ENCODE data around the gene SPATA17.
A peak's percentile ranks its signal among the peaks of the same experiment; 100 is the strongest.
"Not testable (repeated sequence)": the region's sequence is repeated elsewhere in the genome, so short reads cannot be mapped to it uniquely, and the experiment has no call there.

SPATA17 gene, protein sequence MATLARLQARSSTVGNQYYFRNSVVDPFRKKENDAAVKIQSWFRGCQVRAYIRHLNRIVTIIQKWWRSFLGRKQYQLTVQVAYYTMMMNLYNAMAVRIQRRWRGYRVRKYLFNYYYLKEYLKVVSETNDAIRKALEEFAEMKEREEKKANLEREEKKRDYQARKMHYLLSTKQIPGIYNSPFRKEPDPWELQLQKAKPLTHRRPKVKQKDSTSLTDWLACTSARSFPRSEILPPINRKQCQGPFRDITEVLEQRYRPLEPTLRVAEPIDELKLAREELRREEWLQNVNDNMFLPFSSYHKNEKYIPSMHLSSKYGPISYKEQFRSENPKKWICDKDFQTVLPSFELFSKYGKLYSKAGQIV

DNA sequence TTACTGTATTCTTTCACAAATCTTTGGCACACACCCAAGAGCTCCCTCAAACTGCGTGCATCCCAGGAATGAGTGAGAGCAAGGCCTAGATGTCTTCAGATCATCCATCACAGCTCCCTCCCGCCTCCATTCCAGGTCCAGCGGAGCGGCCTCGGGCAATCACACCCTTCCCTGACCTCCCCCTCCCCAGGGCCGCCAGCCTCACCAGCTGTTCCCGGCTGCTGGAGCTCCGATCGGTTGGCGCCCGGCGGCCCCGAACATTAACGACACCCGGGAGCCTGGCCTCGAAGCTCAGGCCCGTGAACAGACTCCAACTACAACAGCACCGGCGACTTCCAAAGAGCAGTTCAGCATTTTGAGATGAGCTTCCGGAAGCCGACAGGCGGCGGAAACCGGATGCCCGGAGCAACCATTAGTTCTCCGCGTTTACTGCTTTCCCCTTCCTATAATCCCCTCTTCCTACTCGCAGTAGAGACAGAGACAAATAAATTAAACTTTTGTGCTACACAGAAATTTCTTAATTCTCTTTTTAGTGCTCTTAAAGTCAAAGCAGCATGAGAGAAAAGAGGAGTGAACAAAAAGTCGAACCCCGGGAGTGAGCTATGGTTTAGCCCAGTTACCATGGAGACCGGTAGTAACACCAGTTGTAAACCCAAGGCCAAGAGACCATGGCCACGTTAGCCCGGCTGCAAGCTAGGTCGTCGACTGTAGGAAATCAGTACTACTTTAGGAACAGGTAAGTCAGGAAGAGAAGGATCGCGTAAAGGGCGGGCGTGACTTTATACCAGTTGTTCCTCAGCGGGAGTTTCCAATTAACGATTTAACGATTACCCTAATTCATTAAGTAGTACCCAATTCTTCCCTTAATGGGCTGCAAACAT, at the start of gene SPATA17, which contains the start of gene GPATCH2:
Gene SPATA17, plus strand, starts transcription at position 634 of the 881 bp plus-strand sequence. Its CDS starts 35 bp downstream, at position 669.
Gene GPATCH2, minus strand, starts transcription at position 380 of the 881 bp plus-strand sequence. Its CDS starts 119 bp downstream, at position 261.
- peak; percentile 69 for DNase-seq (ENCODE audit: low read depth)
- peak within 1 kb of the TSS; percentile 82 for H3K4me3 ChIP-seq (ENCODE audit: low read depth, low read length)

DNA sequence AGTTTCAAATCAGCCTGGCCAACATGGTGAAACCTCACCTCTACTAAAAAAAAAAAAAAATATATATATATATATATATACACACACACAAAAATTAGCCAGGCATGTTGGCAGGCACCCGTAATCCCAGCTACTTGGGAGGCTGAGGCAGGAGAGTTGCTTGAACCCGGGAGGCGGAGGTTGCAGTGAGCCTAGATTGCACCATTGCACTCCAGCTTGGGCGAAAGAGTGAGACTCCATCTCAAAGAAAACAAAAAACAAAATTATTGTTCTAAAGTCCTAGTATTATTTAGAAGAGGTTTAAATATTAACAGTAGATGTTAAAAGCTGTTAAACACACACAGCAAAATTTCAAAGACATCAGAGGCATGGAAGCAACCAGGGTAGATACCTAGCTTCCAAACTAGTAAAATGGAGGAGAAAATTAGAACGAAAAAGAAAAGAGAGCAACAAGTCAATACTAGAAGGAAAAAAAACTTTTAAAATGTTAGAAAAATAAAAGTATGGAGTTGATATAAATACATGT, 46.8 kb upstream of the SPATA17 start:
- H3K4me3 ChIP-seq (ENCODE audit: low read depth, low read length); DNase-seq (ENCODE audit: low read depth): not testable (repeated sequence)

DNA sequence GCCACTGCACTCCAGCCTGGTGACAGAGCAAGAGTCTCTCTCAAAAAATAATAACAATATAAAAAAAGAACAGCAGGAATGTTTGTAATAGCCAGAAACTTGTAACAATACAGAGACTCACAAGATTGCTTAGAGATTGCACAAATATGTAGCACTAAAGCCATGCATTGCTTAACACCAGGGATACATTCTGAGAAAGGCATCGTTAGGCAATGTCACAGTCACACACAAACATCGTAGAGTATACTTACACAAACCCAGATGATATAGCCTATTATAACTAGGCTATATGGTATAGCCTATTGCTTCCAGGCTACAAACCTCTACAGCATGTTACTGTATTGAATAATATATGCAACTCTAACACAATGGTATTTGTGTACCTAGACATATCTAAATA, 45.6 kb upstream of the SPATA17 start:
- DNase-seq (ENCODE audit: low read depth) = no peak
- no peak overlapping the region for H3K4me3 ChIP-seq (ENCODE audit: low read depth, low read length)

DNA sequence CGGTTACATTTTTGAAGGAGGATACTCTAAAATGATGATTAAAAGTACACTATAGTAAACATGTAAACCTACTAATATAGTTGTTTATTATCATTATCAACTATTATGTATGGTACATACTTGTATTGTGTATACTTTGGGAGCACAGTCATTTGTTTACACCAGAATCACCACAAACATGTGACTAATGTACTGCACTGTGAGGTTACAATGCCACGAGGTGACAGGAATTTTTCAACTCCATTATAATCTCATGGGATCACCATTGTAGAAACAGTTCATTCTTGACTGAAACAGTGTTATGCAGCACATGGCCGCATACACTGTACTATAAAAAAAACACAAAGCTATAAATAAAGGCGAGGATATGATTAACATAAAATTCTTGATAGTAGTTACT, 44.6 kb upstream of the SPATA17 start:
- no peak overlapping the region for H3K4me3 ChIP-seq (ENCODE audit: low read depth, low read length)
- no peak for DNase-seq (ENCODE audit: low read depth)

DNA sequence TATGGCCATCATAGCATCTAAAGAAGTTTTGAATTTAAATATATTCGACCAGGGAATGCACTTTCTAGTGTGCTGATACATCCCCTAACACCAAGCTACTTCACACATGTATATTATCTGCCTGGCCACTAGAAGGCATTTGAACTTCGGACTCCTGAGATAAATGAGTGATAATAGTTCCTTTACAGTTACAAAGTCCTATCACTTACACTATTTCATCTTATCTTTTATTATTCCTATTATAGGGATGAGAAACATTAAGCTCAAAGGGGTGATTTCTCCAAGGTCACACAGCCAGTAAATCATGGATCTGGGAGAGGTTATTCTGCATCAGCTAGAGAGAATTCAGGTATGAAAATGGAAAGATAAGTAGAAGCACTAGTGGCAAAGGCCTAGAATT, 40.5 kb upstream of the SPATA17 start:
- no peak overlapping the region for H3K4me3 ChIP-seq (ENCODE audit: low read depth, low read length)
- DNase-seq (ENCODE audit: low read depth) = no peak

DNA sequence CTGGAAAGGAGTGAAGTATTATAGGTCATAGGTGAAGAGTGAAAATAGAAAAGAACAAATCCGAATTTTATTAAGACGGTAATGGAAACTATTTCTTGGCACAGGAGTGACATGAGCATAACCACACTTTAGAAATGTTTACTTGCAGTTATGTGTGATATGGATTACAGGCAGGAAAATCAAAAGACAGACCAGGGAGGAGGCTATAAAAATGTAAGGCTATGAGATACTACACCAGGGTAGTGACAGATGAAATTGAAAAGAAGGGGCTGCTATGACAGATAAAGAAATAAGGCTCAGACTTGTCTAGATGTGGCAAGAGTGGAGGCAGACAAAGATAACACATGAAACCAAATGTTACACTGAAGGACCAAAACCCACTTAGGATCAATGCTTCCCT, 32.0 kb upstream of the SPATA17 start:
- no peak overlapping the region for H3K4me3 ChIP-seq (ENCODE audit: low read depth, low read length)
- no peak for DNase-seq (ENCODE audit: low read depth)

DNA sequence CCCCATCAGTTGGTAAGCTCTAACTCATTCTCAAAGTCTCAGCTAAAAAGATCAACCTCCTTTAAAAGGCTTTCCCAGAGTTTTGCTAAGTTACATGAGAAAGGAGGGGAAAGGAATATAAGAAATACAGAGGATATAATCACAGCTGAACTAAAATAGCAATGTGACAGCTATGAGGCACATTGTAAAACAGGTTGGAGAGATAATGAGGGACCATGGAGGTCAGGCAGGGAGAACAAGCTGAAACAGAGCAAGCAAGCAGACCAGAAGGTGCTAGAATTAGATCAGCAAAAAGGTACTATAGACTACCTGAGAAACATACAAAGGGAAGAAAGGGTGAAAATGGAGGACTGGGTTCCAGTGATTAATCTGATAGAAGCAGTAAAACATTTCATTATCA, 28.8 kb upstream of the SPATA17 start:
- no peak overlapping the region for H3K4me3 ChIP-seq (ENCODE audit: low read depth, low read length)
- DNase-seq (ENCODE audit: low read depth) = no peak

DNA sequence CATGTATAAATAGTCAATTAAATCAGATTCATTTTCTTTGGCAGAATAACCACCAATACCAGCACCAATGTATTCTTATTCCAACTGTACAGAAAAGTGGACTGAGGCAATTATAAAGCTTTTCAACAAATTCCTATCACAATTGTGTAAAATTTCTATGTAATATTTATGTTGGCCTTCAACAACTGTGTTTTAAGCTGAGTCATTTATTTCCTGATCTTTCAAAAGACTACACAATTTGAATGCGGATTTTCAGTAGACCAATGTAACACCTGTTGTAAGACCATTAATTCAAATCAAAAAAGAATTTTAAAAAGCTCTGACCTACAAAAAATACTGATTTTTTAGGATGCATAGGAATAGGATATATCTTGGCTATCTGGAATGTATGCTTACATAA, 25.8 kb upstream of the SPATA17 start:
- no peak overlapping the region for H3K4me3 ChIP-seq (ENCODE audit: low read depth, low read length)
- no peak for DNase-seq (ENCODE audit: low read depth)

DNA sequence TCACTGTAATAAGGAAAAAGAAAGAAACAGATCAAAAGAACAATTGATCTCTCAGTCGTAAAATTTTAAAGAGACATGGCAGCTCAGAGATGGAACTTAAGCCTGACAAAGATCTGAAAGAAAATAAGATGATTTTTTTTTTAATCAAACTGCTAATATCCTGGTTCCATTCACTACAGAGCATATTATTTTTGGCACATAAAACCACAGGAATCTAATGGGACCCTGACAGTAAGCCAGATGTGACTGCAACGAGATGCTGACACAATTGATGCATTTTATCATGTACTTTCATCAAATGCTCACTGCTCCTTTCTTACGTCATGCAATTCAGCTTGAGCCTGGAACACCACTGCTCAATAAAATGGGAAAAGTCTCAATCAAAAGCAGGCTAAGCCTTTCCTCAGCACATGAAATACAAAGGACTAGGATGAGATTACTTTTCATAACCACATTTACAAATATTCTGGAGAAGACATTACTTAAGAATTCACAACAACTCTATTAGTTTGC, 16.9 kb upstream of the SPATA17 start:
- no peak overlapping the region for H3K4me3 ChIP-seq (ENCODE audit: low read depth, low read length)
- DNase-seq (ENCODE audit: low read depth) = peak; percentile 6

DNA sequence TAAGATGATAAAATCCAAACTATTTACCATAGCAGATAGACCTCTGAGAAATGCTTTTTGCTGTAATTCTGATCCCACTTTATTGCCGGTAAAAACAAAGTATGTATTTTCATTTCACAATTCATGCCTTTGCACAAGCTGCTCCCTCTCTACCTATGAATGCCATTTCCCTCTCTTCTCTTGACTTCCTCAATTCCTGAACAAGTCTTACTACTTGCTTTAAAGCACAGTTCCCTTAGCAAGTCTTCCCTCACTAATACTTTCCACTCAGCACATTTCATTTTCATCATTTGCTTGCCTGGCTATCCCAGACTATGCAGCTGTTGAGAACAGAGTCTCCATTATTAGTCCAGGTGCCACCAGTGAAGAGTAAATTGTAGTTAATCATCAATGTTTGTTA, 14.0 kb upstream of the SPATA17 start:
- DNase-seq (ENCODE audit: low read depth) = no peak
- H3K4me3 ChIP-seq (ENCODE audit: low read depth, low read length) = no peak overlapping the region

DNA sequence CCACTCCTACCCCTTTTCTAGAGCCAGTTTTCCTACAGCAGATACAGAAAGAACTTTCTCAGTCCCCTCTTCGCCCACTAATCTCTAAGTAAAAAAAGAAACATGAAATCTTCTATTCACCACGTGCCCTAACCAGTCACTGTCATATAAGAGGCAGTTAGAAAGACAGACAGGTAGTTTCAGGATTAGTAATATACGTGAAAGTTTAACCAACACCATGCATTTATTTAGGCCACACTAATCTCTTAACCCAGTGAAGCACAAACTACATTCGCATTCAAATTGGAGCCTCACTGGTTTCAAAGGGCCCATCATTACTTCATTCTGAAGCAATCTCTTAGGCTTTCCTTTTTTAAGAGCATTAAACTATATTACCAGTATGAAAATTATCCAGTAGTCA, 10.3 kb upstream of the SPATA17 start:
- no peak overlapping the region for H3K4me3 ChIP-seq (ENCODE audit: low read depth, low read length)
- DNase-seq (ENCODE audit: low read depth) = no peak

DNA sequence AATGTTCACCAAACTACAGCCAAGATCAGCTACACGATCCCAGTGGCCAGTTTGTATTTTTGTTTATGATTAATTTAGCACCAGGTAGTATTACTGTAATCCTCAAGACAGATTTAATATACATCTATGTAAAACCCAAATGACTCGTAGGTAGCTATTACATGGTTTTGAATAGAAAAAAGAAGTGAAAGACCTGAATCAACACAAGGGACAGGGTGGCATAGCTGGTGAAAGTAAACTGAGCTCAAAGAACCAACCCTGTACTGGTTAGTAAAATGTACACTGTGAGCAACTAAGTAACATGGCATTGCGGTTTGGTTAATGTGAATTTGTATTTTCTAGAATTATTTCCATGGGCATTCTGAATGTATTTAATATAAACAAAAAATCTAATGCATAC, 9.1 kb upstream of the SPATA17 start:
- H3K4me3 ChIP-seq (ENCODE audit: low read depth, low read length) = no peak overlapping the region
- no peak for DNase-seq (ENCODE audit: low read depth)

DNA sequence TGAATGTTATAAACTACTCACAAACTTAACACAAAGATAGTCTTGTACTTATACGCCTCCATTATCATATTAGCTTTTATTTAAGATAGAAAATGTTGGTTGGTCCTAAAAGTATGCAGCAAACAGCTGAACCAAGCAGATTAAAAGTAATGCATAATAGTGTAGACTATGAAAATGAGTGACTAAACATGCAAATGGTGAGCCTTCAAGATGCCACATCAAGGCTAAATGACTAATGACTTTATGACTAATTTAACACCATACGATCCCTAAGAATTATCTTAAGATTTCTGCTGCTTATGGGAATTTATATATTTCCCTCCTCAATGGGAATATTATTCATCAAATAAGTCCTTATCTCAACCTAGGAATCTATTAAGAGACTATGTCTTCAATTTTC, 4.8 kb upstream of the SPATA17 start:
- no peak for DNase-seq (ENCODE audit: low read depth)

DNA sequence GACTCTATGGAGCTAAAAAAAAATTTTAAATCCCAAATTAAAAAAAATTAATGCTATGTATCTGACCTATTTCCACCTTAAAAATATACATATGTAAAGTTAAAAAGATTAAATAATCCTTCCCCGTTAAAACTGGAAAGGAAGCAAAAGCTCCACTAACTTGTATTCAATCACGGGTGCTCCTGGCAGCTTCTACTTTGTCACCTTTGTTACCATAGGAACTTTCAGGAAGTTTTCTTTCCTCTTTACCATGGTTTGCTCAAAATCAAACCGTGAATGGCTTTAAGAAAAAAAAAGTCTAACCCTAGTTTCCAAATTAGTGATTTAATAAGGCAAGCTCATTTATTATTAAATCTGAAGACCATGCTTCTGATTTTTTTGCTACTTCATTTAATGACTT, 3.7 kb upstream of the SPATA17 start:
- H3K4me3 ChIP-seq (ENCODE audit: low read depth, low read length) = no peak overlapping the region
- no peak for DNase-seq (ENCODE audit: low read depth)

More for the DNA sequence above, 4.8 kb upstream of the SPATA17 start:
- H3K4me3 ChIP-seq (ENCODE audit: low read depth, low read length) = no peak overlapping the region

DNA sequence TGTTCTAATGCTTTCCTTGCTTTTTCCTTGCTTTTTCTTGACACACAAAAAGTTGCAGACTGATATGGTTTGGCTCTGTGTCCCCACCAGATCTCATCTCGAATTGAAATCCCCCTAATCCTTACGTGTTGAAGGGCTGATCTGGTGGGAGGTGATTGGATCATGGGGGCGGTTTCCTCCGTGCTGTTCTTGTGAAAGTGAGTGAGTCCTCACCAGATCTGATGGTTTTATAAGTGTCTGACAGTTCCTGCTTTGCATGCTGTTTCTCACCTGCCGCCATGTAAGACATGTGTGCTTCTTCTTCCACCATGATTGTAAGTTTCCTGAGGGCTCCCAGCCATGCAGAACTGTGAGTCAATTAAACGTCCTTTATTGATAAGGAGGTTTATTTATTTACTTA, 11.3 kb downstream of the SPATA17 start:
- H3K4me3 ChIP-seq (ENCODE audit: low read depth, low read length) = no peak overlapping the region
- no peak for DNase-seq (ENCODE audit: low read depth)

DNA sequence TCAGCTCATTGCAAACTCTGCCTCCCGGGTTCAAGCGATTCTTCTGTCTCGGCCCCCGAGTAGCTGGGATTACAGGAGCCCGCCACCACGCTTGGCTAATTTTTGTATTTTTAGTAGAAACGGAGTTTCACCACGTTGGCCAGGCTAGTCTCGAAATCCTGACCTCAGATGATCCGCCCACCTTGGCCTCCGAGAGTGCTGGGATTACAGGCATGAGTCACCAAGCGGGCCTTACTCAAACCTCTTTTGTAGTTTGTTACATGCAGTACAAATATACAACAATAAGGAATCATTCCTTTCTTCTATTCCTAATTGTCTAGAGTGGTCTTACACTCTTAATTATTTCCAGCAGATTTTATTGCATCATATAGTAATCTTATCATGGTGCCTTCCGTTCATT, 16.6 kb downstream of the SPATA17 start:
- DNase-seq (ENCODE audit: low read depth) = no peak
- no peak overlapping the region for H3K4me3 ChIP-seq (ENCODE audit: low read depth, low read length)

DNA sequence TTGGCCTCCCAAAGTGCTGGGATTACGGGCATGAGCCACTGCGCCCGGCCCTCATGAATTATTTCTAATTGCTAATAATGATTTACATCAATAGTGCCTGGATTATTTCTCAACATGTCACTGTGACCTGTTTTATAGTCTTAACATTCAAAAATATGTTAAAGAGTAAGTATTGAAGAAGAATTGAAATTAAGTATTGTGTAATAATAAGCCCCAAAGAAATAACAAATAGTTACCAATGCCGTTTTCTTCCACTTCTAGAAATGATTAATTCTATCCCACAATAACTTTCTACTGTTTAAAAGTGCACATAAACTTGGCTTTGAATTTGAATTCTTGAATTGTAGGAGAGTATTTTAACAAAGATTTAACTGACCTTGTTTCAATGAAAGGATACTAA, 19.5 kb downstream of the SPATA17 start:
- DNase-seq (ENCODE audit: low read depth) = no peak
- H3K4me3 ChIP-seq (ENCODE audit: low read depth, low read length) = no peak overlapping the region

DNA sequence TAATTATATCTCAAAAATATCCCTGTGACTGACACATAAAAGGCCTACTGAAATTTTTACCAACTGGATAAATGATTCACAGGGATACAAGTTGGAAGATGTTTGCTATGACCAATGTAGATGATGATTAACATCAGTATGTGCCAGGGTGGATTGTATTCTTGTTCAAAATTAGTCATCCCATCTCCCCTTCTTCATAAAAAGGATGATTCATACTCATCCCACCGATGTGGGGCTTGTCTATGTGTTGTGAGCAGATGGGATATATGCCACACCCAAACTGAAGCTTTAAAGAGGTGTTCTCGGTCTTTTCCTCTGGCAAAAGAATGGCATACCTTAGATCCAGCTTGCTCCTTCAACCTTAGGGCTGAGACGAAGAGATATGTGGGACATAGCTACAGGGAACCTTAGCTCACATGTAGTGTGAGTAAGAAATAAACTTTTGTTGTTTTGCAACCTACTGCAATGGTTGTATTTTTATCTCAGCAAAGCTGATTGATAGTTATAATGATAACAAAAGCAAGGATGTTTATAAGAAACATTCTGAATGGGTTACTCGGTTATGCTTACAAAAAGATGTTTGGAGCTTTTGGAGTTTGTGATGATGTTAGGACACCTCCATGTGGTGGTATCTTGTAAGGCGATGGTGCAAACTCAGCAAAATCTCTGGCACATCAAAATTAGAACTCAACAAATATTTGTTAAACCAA, 29.4 kb downstream of the SPATA17 start:
- H3K4me3 ChIP-seq (ENCODE audit: low read depth, low read length) = no peak overlapping the region
- peak; percentile 74 for DNase-seq (ENCODE audit: low read depth)

DNA sequence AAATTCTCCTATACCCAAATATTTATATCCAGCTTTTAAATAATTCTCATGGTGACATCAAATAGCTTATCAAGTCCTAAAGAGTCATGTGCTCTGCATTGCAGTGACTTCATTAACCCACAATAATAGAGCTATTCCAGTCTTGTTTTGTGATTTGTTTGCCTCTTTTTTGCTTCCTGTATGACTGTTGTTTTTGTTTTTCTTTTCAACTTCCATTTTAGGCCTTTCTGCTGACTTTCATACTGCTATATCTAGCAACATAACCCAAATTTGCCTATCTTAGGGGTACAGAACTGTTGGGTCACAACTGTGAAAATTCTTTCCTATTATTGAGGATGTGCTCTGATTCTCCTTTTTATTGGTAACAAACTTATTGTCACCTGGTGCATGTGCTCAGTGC, 30.3 kb downstream of the SPATA17 start:
- no peak overlapping the region for H3K4me3 ChIP-seq (ENCODE audit: low read depth, low read length)
- no peak for DNase-seq (ENCODE audit: low read depth)

Measured in skeletal muscle cell (primary cell).